Ishikawa (cell line): Measurements from ENCODE around the gene CD82.

ENCODE experiments used
- CEBPB ChIP-seq: IDR thresholded peaks from 2 replicates; pipeline ENCODE4 v1.6.1; 2012
- CREB1 ChIP-seq: IDR thresholded peaks from 2 replicates; pipeline ENCODE4 v1.6.1; 2012; ENCODE audit warnings: low read depth
- EGR1 ChIP-seq: IDR thresholded peaks from 2 replicates; pipeline ENCODE4 v1.6.1; 2012
- EP300 ChIP-seq: IDR thresholded peaks from 2 replicates; pipeline ENCODE4 v1.6.1; 2012; ENCODE audit warnings: borderline replicate concordance
- FOXM1 ChIP-seq: IDR thresholded peaks from 2 replicates; pipeline ENCODE4 v1.6.1; 2012; ENCODE audit warnings: low read depth, borderline replicate concordance
- MAX ChIP-seq: IDR thresholded peaks from 2 replicates; pipeline ENCODE4 v1.6.1; 2012
- NFIC ChIP-seq: IDR thresholded peaks from 2 replicates; pipeline ENCODE4 v1.6.1; 2012
- RAD21 ChIP-seq: IDR thresholded peaks from 2 replicates; pipeline ENCODE4 v1.6.1; 2012; ENCODE audit warnings: low read depth
- REST ChIP-seq: IDR thresholded peaks from 2 replicates; pipeline ENCODE4 v1.6.1; 2012; ENCODE audit warnings: low read depth, mild to moderate bottlenecking
- TAF1 ChIP-seq: IDR thresholded peaks from 2 replicates; pipeline ENCODE4 v1.6.1; 2012; ENCODE audit warnings: low read depth, mild to moderate bottlenecking
- TCF12 ChIP-seq: IDR thresholded peaks from 2 replicates; pipeline ENCODE4 v1.6.1; 2012; ENCODE audit warnings: low read depth
- TEAD4 ChIP-seq: IDR thresholded peaks from 2 replicates; pipeline ENCODE4 v1.6.1; 2012
- USF1 ChIP-seq: IDR thresholded peaks from 2 replicates; pipeline ENCODE4 v1.6.1; 2012
- YY1 ChIP-seq: IDR thresholded peaks from 2 replicates; pipeline ENCODE4 v1.6.1; 2012; ENCODE audit warnings: low read depth
- ZBTB7A ChIP-seq: IDR thresholded peaks from 2 replicates; pipeline ENCODE4 v1.6.1; 2012; ENCODE audit warnings: low read depth

CD82 gene

GRCh38 chr11:44519989-44520737 is 45.3 kb upstream of the CD82 start:
- TF ChIP-seq CEBPB (no peak), EP300 (no peak), NFIC (no peak), EGR1 (no peak), MAX (no peak), FOXM1 (no peak), YY1 (no peak), TAF1 (no peak)

- TF ChIP-seq TCF12 (no peak), NFIC (no peak), CEBPB (no peak), TAF1 (no peak), USF1 (no peak), EP300 (no peak)
Measured at GRCh38 chr11:44521148-44521547, 44.3 kb upstream of the CD82 start.

- no peak for TF ChIP-seq YY1
- no peak for TF ChIP-seq REST
- no peak for TF ChIP-seq USF1
- TF ChIP-seq MAX, result no peak
- TF ChIP-seq EGR1, result no peak
- TF ChIP-seq NFIC, result no peak
- TF ChIP-seq TEAD4, result no peak
- TF ChIP-seq EP300, result no peak
- no peak for TF ChIP-seq FOXM1
- no peak for TF ChIP-seq ZBTB7A
- no peak for TF ChIP-seq TCF12
- no peak for TF ChIP-seq RAD21
- TF ChIP-seq TAF1, result no peak
- TF ChIP-seq CREB1, result no peak
- no peak for TF ChIP-seq CEBPB
Measured at GRCh38 chr11:44522294-44522693, 43.2 kb upstream of the CD82 start.

GRCh38 chr11:44524346-44524745 is 41.1 kb upstream of the CD82 start:
- TF ChIP-seq MAX, result no peak
- no peak for TF ChIP-seq TEAD4
- TF ChIP-seq TAF1, result no peak
- TF ChIP-seq TCF12, result no peak
- TF ChIP-seq EP300, result no peak
- TF ChIP-seq NFIC, result no peak
- no peak for TF ChIP-seq YY1
- TF ChIP-seq ZBTB7A, result no peak

GRCh38 chr11:44524751-44525201 is 40.7 kb upstream of the CD82 start:
- TF ChIP-seq FOXM1 (no peak), YY1 (no peak), CREB1 (no peak), USF1 (no peak), TEAD4 (no peak), CEBPB (no peak), ZBTB7A (no peak), TCF12 (no peak), NFIC (no peak), MAX (no peak), RAD21 (no peak), REST (no peak), EGR1 (no peak), TAF1 (no peak)
